Endothelial cell of umbilical vein (primary cell): ENCODE results near the gene MAP2K5. TPM values are rescaled to one million over a fixed set of nuclear protein-coding genes. Genes with fewer than 3 reads are reported as not detected.

Experiments used
- BruUV-seq: library from RNA; stranded (reverse); fragments of 400-500 nt; replicated peaks from 2 replicates; lab custom pipeline; 2021; lab: Mats Ljungman, UMichigan
- CTCF ChIA-PET: fragments of 300-600, 350-600 bp; sonication (Branson Sonifier 250); formaldehyde crosslinking; loops from one replicate; lab custom pipeline; 2021; ENCODE audit warnings: antibody characterized with exemption, inconsistent platforms; lab: Charles Lee
- POLR2A ChIA-PET: fragments of 300-600, 350-600 bp; sonication (Branson Sonifier 250); formaldehyde crosslinking; loops from one replicate; lab custom pipeline; 2021; ENCODE audit warnings: antibody characterized with exemption, inconsistent platforms; lab: Charles Lee
- DNase-seq: peaks from one replicate; pipeline ENCODE4 v3.0.0-alpha.2; 2011; ENCODE audit warnings: low read depth, low spot score
- FAIRE-seq: peaks from 2 replicates; lab custom pipeline; 2011; peaks lifted over from hg19 to GRCh38; lab: Jason Lieb, UNC
- H2AFZ ChIP-seq: 2 replicates; pipeline ENCODE4 v1.6.0; 2012; ENCODE audit warnings: low read depth, low read length, control low read depth, inconsistent platforms
- H3K27ac ChIP-seq: 2 replicates; pipeline ENCODE4 v1.5.1; 2011; ENCODE audit warnings: low read depth, mild to moderate bottlenecking, control low read depth, low read length, moderate library complexity; ENCODE audit not compliant: insufficient read depth
- H3K27me3 ChIP-seq, 2 experiments: 2 replicates each; pipeline versions ENCODE4 v1.6.0 to v1.6.1; 2011; ENCODE audit warnings: low read length in 2 of 2, mixed read lengths in 1 of 2; ENCODE audit not compliant: control insufficient read depth in 2 of 2, insufficient read depth in 2 of 2
- H3K36me3 ChIP-seq, 2 experiments: 2 replicates in 1 of 2; 3 replicates in 1 of 2; pipeline ENCODE4 v1.5.1; 2011; ENCODE audit warnings: low read length in 2 of 2, mild to moderate bottlenecking in 1 of 2, moderate library complexity in 1 of 2; ENCODE audit not compliant: control insufficient read depth in 2 of 2, insufficient read depth in 2 of 2; ENCODE audit errors: extremely low read depth in 1 of 2
- H3K4me1 ChIP-seq: 3 replicates; pipeline ENCODE4 v1.5.1; 2011; ENCODE audit warnings: mild to moderate bottlenecking, low read length; ENCODE audit not compliant: control insufficient read depth, insufficient read depth; ENCODE audit errors: extremely low read depth
- H3K4me2 ChIP-seq: 2 replicates; pipeline ENCODE4 v1.6.1; 2011; ENCODE audit warnings: low read length, control low read depth, mixed read lengths; ENCODE audit not compliant: insufficient read depth
- H3K4me3 ChIP-seq, 3 experiments: fragments of 200-600 bp in 1 of 3; sonication (generic), shearing (Covaris generic) in 1 of 3; replicated peaks in 1 of 3; 2 replicates each; pipeline ENCODE4 v1.5.1; 2011 to 2016; ENCODE audit warnings: control low read depth in 3 of 3, low read length in 3 of 3, mild to moderate bottlenecking in 2 of 3, inconsistent platforms in 1 of 3, low read depth in 1 of 3, moderate library complexity in 1 of 3; ENCODE audit not compliant: insufficient read depth in 1 of 3
- H3K79me2 ChIP-seq: 2 replicates; pipeline ENCODE4 v1.6.0; 2012; ENCODE audit warnings: low read length, inconsistent platforms; ENCODE audit not compliant: control insufficient read depth, insufficient read depth
- H3K9ac ChIP-seq: replicated peaks from 2 replicates; pipeline ENCODE3; 2011; ENCODE audit warnings: low read length, control low read depth; ENCODE audit not compliant: insufficient read depth; ENCODE audit errors: extremely low read depth
- H3K9me1 ChIP-seq: replicated peaks from 3 replicates; pipeline ENCODE4 v1.6.0; 2011; ENCODE audit warnings: mild to moderate bottlenecking, low read length; ENCODE audit not compliant: control insufficient read depth, insufficient read depth; ENCODE audit errors: extremely low read depth
- H3K9me3 ChIP-seq: replicated peaks from 2 replicates; pipeline ENCODE4 v1.5.1; 2012; ENCODE audit warnings: low read length, inconsistent platforms; ENCODE audit not compliant: control insufficient read depth, insufficient read depth
- H4K20me1 ChIP-seq: replicated peaks from 2 replicates; pipeline ENCODE3; 2011; ENCODE audit warnings: mild to moderate bottlenecking, low read length; ENCODE audit not compliant: control insufficient read depth, insufficient read depth; ENCODE audit errors: extremely low read depth
- GATA2 ChIP-seq: IDR thresholded peaks from 2 replicates; pipeline ENCODE4 v1.7.0; 2011; ENCODE audit warnings: low read depth, mild to moderate bottlenecking, moderate library complexity, mixed read lengths, low read length; ENCODE audit not compliant: insufficient read length, insufficient read depth
- MYC ChIP-seq: IDR thresholded peaks from one replicate; pipeline ENCODE4 v1.6.1; 2011; ENCODE audit warnings: mild to moderate bottlenecking, low read depth, low read length
- POLR2A ChIP-seq: IDR thresholded peaks from 2 replicates; pipeline ENCODE4 v1.6.1; 2012; ENCODE audit warnings: low read depth, mild to moderate bottlenecking, control low read depth, low read length
- dilution Hi-C: fragments of 300-500 bp; cut with MboI; formaldehyde crosslinking; loops from one replicate; pipeline ENCODE4 v1.15.0; 2019; ENCODE audit warnings: low sequenced_read_pairs; ENCODE audit not compliant: extremely low pct_ligation_motif_present
- intact Hi-C: fragments of 100-400 bp; cut with micrococcal nuclease; formaldehyde crosslinking; loops from one replicate; pipeline ENCODE4 v1.10.0; 2022
- polyA plus RNA-seq, 4 experiments: library from polyadenylated mRNA; depleted of rRNA in 3 of 4; stranded (reverse) in 3 of 4; unstranded in 1 of 4; fragments of >200 nt; gene quantifications; 2 replicates each; pipeline versions ENCODE4 v1.2.1 to v1.2.3, GENCODE V29; 2011 to 2012; ENCODE audit warnings: missing spikeins in 1 of 4
- total RNA-seq: library from RNA; stranded (reverse); gene quantifications from 2 replicates; pipeline ENCODE4 v1.2.3, GENCODE V29; 2021

The MAP2K5 gene
- total and polyA plus RNA-seq, 2 donors (not counting 3 experiments of a cell fraction or from before 2014, with no cell fraction given) = 4.9 to 24.7 TPM

DNA sequence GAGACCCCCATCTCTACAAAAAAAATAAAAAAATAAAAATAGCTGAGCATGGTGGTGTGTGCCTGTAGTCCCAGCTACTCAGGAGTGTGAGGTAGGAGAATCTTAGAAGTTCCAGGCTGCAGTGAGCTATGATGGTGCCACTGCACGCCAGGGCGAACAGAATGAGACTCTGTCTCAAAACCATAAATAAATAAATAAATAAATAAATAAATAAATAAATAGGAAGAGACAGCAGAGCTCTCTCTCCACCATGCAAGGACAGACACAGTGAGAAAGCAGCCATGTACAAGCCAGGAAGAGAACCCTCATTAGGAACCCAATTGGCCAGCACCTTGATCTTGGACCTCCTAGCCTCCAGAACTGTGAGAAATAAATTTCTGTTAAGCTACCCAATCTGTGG, 26.9 kb upstream of the MAP2K5 start:
- Histone ChIP-seq H3K27ac (no peak overlapping the region), H3K36me3 (no peaks in the 10 kb centered on the region), H3K79me2 (no peaks in the 10 kb centered on the region), H2AFZ (no peak overlapping the region), H3K9ac (no peak overlapping the region), H3K4me1 (peaks cover 3% of the 10 kb centered on the region), H3K4me2 (no peak overlapping the region), H4K20me1 (no peaks in the 10 kb centered on the region), H3K4me3 (no peak overlapping the region), H3K27me3 (no peaks in the 10 kb centered on the region), H3K9me3 (no peaks in the 10 kb centered on the region), H3K9me1 (no peaks in the 10 kb centered on the region)
- CTCF ChIA-PET = no interaction called here
- POLR2A ChIA-PET = no interaction called here
- no peak for DNase-seq
- BruUV-seq = no TSS peak
- intact Hi-C loops (no loop called here), dilution Hi-C loops (no loop called here)
- TF ChIP-seq MYC (no peak), POLR2A (no peak)
- no peak for FAIRE-seq

DNA sequence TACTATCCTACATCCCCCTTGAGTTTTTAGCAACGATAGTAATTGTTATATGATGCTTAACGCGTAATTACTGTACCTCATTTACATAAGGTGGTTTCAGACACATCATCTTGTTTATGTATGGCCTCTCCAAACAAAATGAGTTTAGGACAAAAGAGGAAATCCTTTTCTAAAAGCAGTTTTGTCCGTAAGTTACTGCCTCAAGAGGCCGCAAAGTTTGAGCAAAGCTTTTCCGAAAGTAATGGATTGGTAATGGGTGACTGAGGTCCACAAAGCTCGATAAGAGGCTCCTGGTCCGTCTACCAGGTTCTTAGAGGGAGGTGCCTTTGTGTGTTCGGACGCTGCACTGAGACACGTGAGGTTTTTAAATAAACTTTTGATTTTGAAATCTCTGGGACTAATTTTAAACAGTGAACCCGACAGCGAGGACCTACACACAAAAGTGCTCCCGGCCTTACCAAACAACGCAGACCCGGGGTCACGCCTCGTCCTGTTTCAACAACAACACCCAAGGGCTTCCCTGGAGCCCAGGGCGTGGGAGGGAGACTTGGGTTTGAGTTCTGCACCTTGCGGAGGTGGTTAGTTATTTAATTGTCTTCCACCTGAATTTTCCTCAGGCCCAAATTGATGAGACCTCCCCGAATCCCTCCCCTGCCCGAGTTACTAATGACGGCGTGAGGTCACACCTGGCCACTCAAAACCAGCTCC, 22.0 kb upstream of the MAP2K5 start:
- no peaks in the 10 kb centered on the region for H4K20me1 ChIP-seq
- FAIRE-seq (no peak), DNase-seq (no peak)
- BruUV-seq = TSS peak; percentile 48
- H3K9ac ChIP-seq = peak overlapping the region; percentile 87
- no peak overlapping the region for H3K27ac ChIP-seq
- dilution Hi-C loops (no loop called here), intact Hi-C loops (loop anchor here (1.0 to 2.0 kb wide), 4 partner anchors 22 to 320 kb away; partner anchors contain the start of genes MAP2K5 and RNU6-1)
- CTCF ChIA-PET = interaction anchor here (1.2 to 2.3 kb wide), 4 partner anchors 19 to 315 kb away, joined by 6 to 8 read pairs (median 7); no protein-coding TSS in a partner anchor
- POLR2A ChIA-PET = no interaction called here
- no peaks in the 10 kb centered on the region for H3K27me3 ChIP-seq
- H3K79me2 ChIP-seq = peaks cover 25% of the 10 kb centered on the region
- no peaks in the 10 kb centered on the region for H3K9me3 ChIP-seq
- H3K4me3 ChIP-seq = peak overlapping the region; percentile 30 to 95 (median 77)
- TF ChIP-seq GATA2 (no peak), MYC (no peak)
- H3K4me2 ChIP-seq = peak overlapping the region; percentile 78
- no peaks in the 10 kb centered on the region for H3K36me3 ChIP-seq
- peak overlapping the region; percentile 94 for H2AFZ ChIP-seq
- H3K4me1 ChIP-seq = peaks cover 17% of the 10 kb centered on the region
- no peaks in the 10 kb centered on the region for H3K9me1 ChIP-seq
